ENCODE measurements around the gene ATP5PB. TPM values are rescaled to one million over a fixed set of nuclear protein-coding genes. Genes with fewer than 3 reads are reported as not detected.

The ATP5PB gene
- total RNA-seq, 2 donors from 2014 or later: 92.1 to 99.9 TPM

- Histone ChIP-seq H3K27ac (no peak overlapping the region), H3K4me3 (no peak overlapping the region), H3K36me3 (peaks cover 25% of the 10 kb centered on the region), H3K9me3 (no peaks in the 10 kb centered on the region), H3K4me1 (ENCODE audit: control insufficient read depth in 1 of 2, low read depth in 2 of 2) (peaks cover 16 to 32% of the 10 kb centered on the region in 2 donors), H3K27me3 (replicated peaks; ENCODE audit: insufficient read depth) (no peaks in the 10 kb centered on the region)
- DNase-seq (ENCODE audit: low spot score): no peak
- TF ChIP-seq, protein P1, sequence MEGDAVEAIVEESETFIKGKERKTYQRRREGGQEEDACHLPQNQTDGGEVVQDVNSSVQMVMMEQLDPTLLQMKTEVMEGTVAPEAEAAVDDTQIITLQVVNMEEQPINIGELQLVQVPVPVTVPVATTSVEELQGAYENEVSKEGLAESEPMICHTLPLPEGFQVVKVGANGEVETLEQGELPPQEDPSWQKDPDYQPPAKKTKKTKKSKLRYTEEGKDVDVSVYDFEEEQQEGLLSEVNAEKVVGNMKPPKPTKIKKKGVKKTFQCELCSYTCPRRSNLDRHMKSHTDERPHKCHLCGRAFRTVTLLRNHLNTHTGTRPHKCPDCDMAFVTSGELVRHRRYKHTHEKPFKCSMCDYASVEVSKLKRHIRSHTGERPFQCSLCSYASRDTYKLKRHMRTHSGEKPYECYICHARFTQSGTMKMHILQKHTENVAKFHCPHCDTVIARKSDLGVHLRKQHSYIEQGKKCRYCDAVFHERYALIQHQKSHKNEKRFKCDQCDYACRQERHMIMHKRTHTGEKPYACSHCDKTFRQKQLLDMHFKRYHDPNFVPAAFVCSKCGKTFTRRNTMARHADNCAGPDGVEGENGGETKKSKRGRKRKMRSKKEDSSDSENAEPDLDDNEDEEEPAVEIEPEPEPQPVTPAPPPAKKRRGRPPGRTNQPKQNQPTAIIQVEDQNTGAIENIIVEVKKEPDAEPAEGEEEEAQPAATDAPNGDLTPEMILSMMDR (IDR thresholded peaks at IDR 0.05): no peak
- no peak for ATAC-seq (ENCODE audit: insufficient number of reproducible peaks, low FRiP score, low read depth)
These were observed 2.7 kb upstream of the ATP5PB start for GRCh38 chr1:111446546-111446945.

- peaks cover 18% of the 10 kb centered on the region for H3K36me3 ChIP-seq
- peaks cover 22 to 38% of the 10 kb centered on the region in 2 donors for H3K4me1 ChIP-seq (ENCODE audit: control insufficient read depth in 1 of 2, low read depth in 2 of 2)
- no peak for DNase-seq (ENCODE audit: low spot score)
- H3K4me3 ChIP-seq: no peak overlapping the region
- no peak for ATAC-seq (ENCODE audit: insufficient number of reproducible peaks, low FRiP score, low read depth)
- TF ChIP-seq, protein P1 (IDR thresholded peaks at IDR 0.05): no peak
- no peaks in the 10 kb centered on the region for H3K9me3 ChIP-seq
- no peak overlapping the region for H3K27ac ChIP-seq
- no peaks in the 10 kb centered on the region for H3K27me3 ChIP-seq (replicated peaks; ENCODE audit: insufficient read depth)
These were observed 2.0 kb upstream of the ATP5PB start for GRCh38 chr1:111446967-111447892.

- TF ChIP-seq, protein P1 (IDR thresholded peaks at IDR 0.05): no peak
- no peaks in the 10 kb centered on the region for H3K9me3 ChIP-seq
- peaks cover 5% of the 10 kb centered on the region for H3K36me3 ChIP-seq
- no peak for DNase-seq (ENCODE audit: low spot score)
- H3K27me3 ChIP-seq (replicated peaks; ENCODE audit: insufficient read depth): no peaks in the 10 kb centered on the region
- ATAC-seq (ENCODE audit: insufficient number of reproducible peaks, low FRiP score, low read depth): no peak
- H3K27ac ChIP-seq: peak overlapping the region; percentile 57 to 58
- peak overlapping the region; percentile 79 for H3K4me3 ChIP-seq
- peaks cover 24 to 47% of the 10 kb centered on the region in 2 donors for H3K4me1 ChIP-seq (ENCODE audit: control insufficient read depth in 1 of 2, low read depth in 2 of 2)
These were observed 764 bp upstream of the ATP5PB start for GRCh38 chr1:111448482-111448917.

DNA sequence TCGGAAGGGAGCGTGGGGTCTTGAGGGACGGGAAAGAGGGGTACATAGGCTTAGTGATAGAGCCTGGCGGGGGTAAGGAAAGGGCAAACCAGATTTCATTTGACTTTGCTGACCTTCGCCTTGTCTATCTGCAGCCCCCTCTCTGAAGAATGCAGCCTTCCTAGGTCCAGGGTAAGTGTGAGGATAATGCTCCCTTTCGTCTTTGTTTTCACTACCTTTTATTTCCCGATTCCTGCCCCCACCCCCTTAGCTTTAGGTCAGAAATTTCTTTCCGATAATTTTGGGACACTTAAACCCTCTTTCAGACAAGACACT, 396 bp downstream of the ATP5PB start:
- no peak for ATAC-seq (ENCODE audit: insufficient number of reproducible peaks, low FRiP score, low read depth)
- peak overlapping the region; percentile 79 for H3K4me3 ChIP-seq

DNA sequence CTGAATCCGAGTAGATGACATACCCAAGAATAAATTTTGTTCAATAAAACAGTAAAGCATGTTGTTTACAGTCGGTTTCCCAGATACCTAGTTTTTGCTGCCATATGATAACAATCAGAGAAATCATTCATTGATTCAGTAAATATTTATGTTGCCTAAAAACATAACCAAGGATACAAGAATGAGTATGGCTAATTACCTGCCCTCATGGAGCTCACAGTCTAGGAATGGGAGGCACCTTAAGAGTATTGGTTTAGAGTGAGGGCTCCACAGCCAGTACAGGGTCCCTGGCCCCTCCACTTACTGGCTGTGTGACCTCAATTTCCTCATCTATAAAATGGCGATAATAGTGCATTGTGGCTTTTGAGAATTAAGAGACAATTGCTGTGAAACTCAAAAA, 921 bp downstream of the ATP5PB start:
- H3K4me3 ChIP-seq: peak overlapping the region; percentile 79
- TF ChIP-seq, protein P1 (IDR thresholded peaks at IDR 0.05): no peak
- H3K9me3 ChIP-seq: no peaks in the 10 kb centered on the region
- DNase-seq (ENCODE audit: low spot score) (no peak), ATAC-seq (ENCODE audit: insufficient number of reproducible peaks, low FRiP score, low read depth) (no peak)
- no peaks in the 10 kb centered on the region for H3K36me3 ChIP-seq
- no peaks in the 10 kb centered on the region for H3K27me3 ChIP-seq (replicated peaks; ENCODE audit: insufficient read depth)
- H3K27ac ChIP-seq: no peak overlapping the region
- peaks cover 24 to 61% of the 10 kb centered on the region in 2 donors for H3K4me1 ChIP-seq (ENCODE audit: control insufficient read depth in 1 of 2, low read depth in 2 of 2)

More for the DNA sequence above, 396 bp downstream of the ATP5PB start:
- Histone ChIP-seq H3K9me3 (no peaks in the 10 kb centered on the region), H3K27ac (peak overlapping the region; percentile 58 to 86), H3K36me3 (no peaks in the 10 kb centered on the region), H3K27me3 (replicated peaks; ENCODE audit: insufficient read depth) (no peaks in the 10 kb centered on the region), H3K4me1 (ENCODE audit: control insufficient read depth in 1 of 2, low read depth in 2 of 2) (peaks cover 24 to 58% of the 10 kb centered on the region in 2 donors)
- TF ChIP-seq, protein P1 (IDR thresholded peaks at IDR 0.05): no peak
- no peak for DNase-seq (ENCODE audit: low spot score)
